Measurements from ENCODE around the gene CENPO.

The CENPO gene

GRCh38 chr2:24792874-24793760 is at the start of gene CENPO, which contains the start of gene PTRHD1:
TSS of gene CENPO (plus strand) at chr2:24793425. CDS start at chr2:24793920, 495 bp downstream.
TSS of gene PTRHD1 (minus strand) at chr2:24793391. CDS start at chr2:24793377, 14 bp downstream.
- peak; percentile 94 to 96 for DNase-seq

- DNase-seq: no peak
Observed at GRCh38 chr2:24743924-24744323, 49.3 kb upstream of the CENPO start.

GRCh38 chr2:24744356-24744755 is 48.9 kb upstream of the CENPO start:
- DNase-seq: no peak

- DNase-seq: no peak
Observed at GRCh38 chr2:24745825-24746224, 47.4 kb upstream of the CENPO start.

- no peak for DNase-seq
Observed at GRCh38 chr2:24747299-24747698, 45.9 kb upstream of the CENPO start.

GRCh38 chr2:24749069-24749691 is 44.0 kb upstream of the CENPO start:
- no peak for DNase-seq

- DNase-seq: no peak
Observed at GRCh38 chr2:24754985-24755705, 38.1 kb upstream of the CENPO start.

- no peak for DNase-seq
Observed at GRCh38 chr2:24756789-24757188, 36.4 kb upstream of the CENPO start.

GRCh38 chr2:24761866-24762265 is 31.4 kb upstream of the CENPO start:
- no peak for DNase-seq

- DNase-seq: no peak
Observed at GRCh38 chr2:24762518-24762917, 30.7 kb upstream of the CENPO start.

- no peak for DNase-seq
Observed at GRCh38 chr2:24763843-24764242, 29.4 kb upstream of the CENPO start.

GRCh38 chr2:24766609-24767008 is 26.6 kb upstream of the CENPO start:
- no peak for DNase-seq

- no peak for DNase-seq
Observed at GRCh38 chr2:24768013-24768412, 25.2 kb upstream of the CENPO start.

- no peak for DNase-seq
Observed at GRCh38 chr2:24768601-24769000, 24.6 kb upstream of the CENPO start.

- DNase-seq: no peak
Observed at GRCh38 chr2:24771061-24771460, 22.2 kb upstream of the CENPO start.

- DNase-seq: no peak
Observed at GRCh38 chr2:24771764-24772586, 21.2 kb upstream of the CENPO start.

- DNase-seq: no peak
Observed at GRCh38 chr2:24774373-24774772, 18.9 kb upstream of the CENPO start.

- no peak for DNase-seq
Observed at GRCh38 chr2:24779116-24779515, 14.1 kb upstream of the CENPO start.

GRCh38 chr2:24783641-24784040 is 9.6 kb upstream of the CENPO start:
- no peak for DNase-seq

GRCh38 chr2:24785671-24786321 is 7.4 kb upstream of the CENPO start:
- peak in 1 of 2 donors; percentile 42 for DNase-seq

- DNase-seq: no peak
Observed at GRCh38 chr2:24787532-24787931, 5.7 kb upstream of the CENPO start.

- no peak for DNase-seq
Observed at GRCh38 chr2:24788816-24789215, 4.4 kb upstream of the CENPO start.
